GM12878 (cell line): ENCODE measurements around the gene DVL2. TPM values are rescaled to one million over a fixed set of nuclear protein-coding genes. Genes with fewer than 3 reads are reported as not detected.

Experiments
- ATAC-seq: fragments of 200-7000 bp; cut with Tn5 transposase; 3 replicates; pipeline ENCODE4 v1.9.1; 2020; ENCODE audit warnings: mild to moderate bottlenecking, moderate library complexity
- BruUV-seq: library from RNA; stranded (reverse); fragments of 400-500 nt; replicated peaks from 2 replicates; lab custom pipeline; 2021; lab: Mats Ljungman, UMichigan
- CTCF ChIA-PET: fragments of 300-600 bp; sonication (Branson Sonifier 250); formaldehyde crosslinking; extraction: SDS; loops from one replicate; lab custom pipeline; 2021; ENCODE audit warnings: inconsistent platforms; lab: Yijun Ruan, JAX
- POLR2A ChIA-PET: fragments of 350-600 bp; formaldehyde crosslinking; extraction: SDS; loops from one replicate; lab custom pipeline; 2021; ENCODE audit warnings: inconsistent platforms; lab: Charles Lee
- RAD21 ChIA-PET: fragments of 300-600 bp; sonication (Branson Sonifier 250); formaldehyde crosslinking; loops from one replicate; lab custom pipeline; 2023; ENCODE audit warnings: antibody characterized with exemption; ENCODE audit not compliant: unreplicated experiment; lab: Charles Lee
- SMC1A ChIA-PET: fragments of 300-600 bp; sonication (Branson Sonifier 250); formaldehyde crosslinking; loops from one replicate; lab custom pipeline; 2023; ENCODE audit not compliant: unreplicated experiment, uncharacterized antibody; lab: Charles Lee
- DNase-seq: peaks from one replicate; pipeline ENCODE4 v3.0.0-alpha.2; 2011; ENCODE audit warnings: low read depth, low spot score
- FAIRE-seq: peaks from 3 replicates; lab custom pipeline; 2011; peaks lifted over from hg19 to GRCh38; lab: Jason Lieb, UNC
- H2AFZ ChIP-seq: 2 replicates; pipeline ENCODE4 v1.6.0; 2011; ENCODE audit warnings: low read depth, low read length, control low read depth; ENCODE audit not compliant: control insufficient read depth
- H3K27ac ChIP-seq: 2 replicates; pipeline ENCODE4 v1.5.1; 2011; ENCODE audit warnings: control low read depth; ENCODE audit not compliant: control insufficient read depth, insufficient read depth
- H3K27me3 ChIP-seq, 2 experiments: replicated peaks in 1 of 2; 2 replicates each; pipeline versions ENCODE4 v1.6.0 to v1.6.1; 2011; ENCODE audit warnings: low read length in 1 of 2; ENCODE audit not compliant: control insufficient read depth in 2 of 2, insufficient read depth in 2 of 2
- H3K36me3 ChIP-seq, 2 experiments: 2 replicates each; pipeline ENCODE4 v1.5.1; 2011; ENCODE audit warnings: low read length in 1 of 2; ENCODE audit not compliant: control insufficient read depth in 2 of 2, insufficient read depth in 2 of 2
- H3K4me1 ChIP-seq: 2 replicates; pipeline ENCODE4 v1.6.1; 2011; ENCODE audit warnings: mild to moderate bottlenecking, low read length, moderate library complexity, mixed read lengths; ENCODE audit not compliant: control insufficient read depth, insufficient read depth
- H3K4me2 ChIP-seq: 2 replicates; pipeline ENCODE4 v1.6.0; 2011; ENCODE audit warnings: control low read depth; ENCODE audit not compliant: control insufficient read depth, insufficient read depth
- H3K4me3 ChIP-seq: fragments of 200-600 bp; sonication (generic); 2 replicates; pipeline ENCODE4 v1.5.1; 2016
- H3K79me2 ChIP-seq: 2 replicates; pipeline ENCODE4 v1.6.0; 2011; ENCODE audit warnings: low read length; ENCODE audit not compliant: control insufficient read depth, insufficient read depth
- H3K9ac ChIP-seq: 2 replicates; pipeline ENCODE4 v1.8.0; 2011; ENCODE audit warnings: low read length, control low read depth, mixed read lengths; ENCODE audit not compliant: control insufficient read depth, insufficient read depth
- H3K9me3 ChIP-seq: replicated peaks from 3 replicates; pipeline ENCODE4 v1.5.1; 2011; ENCODE audit warnings: mild to moderate bottlenecking, low read length; ENCODE audit not compliant: control insufficient read depth, insufficient read depth
- H4K20me1 ChIP-seq: 2 replicates; pipeline ENCODE4 v1.6.0; 2011; ENCODE audit not compliant: control insufficient read depth, insufficient read depth
- IKZF2 ChIP-seq, 2 experiments: fragments of 450-650 bp; IDR thresholded peaks; 2 replicates each; pipeline ENCODE4 v1.6.1; 2017; ENCODE audit warnings: mild to moderate bottlenecking in 2 of 2, moderate library complexity in 2 of 2
- LARP7 ChIP-seq: fragments of 450-650 bp; IDR thresholded peaks from 2 replicates; pipeline ENCODE4 v1.6.1; 2017; ENCODE audit warnings: mild to moderate bottlenecking
- WRNIP1 ChIP-seq: IDR thresholded peaks from 2 replicates; pipeline ENCODE4 v1.6.1; 2011; ENCODE audit warnings: low read depth, low read length, improper control_type of control experiment, borderline replicate concordance
- WGBS: methylation state at CpG from one replicate; pipeline ENCODE4 v1.1.6; 2016; ENCODE audit warnings: low lambda C conversion rate; ENCODE audit not compliant: insufficient replicate concordance, insufficient coverage; ENCODE audit errors: missing lambda C conversion rate; 5-methylcytosine and 5-hydroxymethylcytosine counted together
- in situ Hi-C: fragments of 300-500 bp; cut with MboI; formaldehyde crosslinking; loops from 9 replicates; pipeline ENCODE4 v1.14.3; 2018; ENCODE audit warnings: mixed read lengths
- intact Hi-C: fragments of 100-400 bp; cut with micrococcal nuclease; formaldehyde crosslinking; loops from one replicate; pipeline ENCODE4 v1.14.2; 2022; ENCODE audit not compliant: unreplicated experiment
- polyA plus RNA-seq, 11 experiments: library from polyadenylated mRNA; depleted of rRNA in 4 of 11; unstranded in 6 of 11; stranded (reverse) in 5 of 11; fragments of >200 nt; fragmentation: Nextera tagmentation in 4 of 11; fragmentation: Illumina TruSeq in 1 of 11; extraction: Ambion mirVana in 4 of 11; extraction: Trizol in 1 of 11; gene quantifications; 1 replicate in 1 of 11; 2 replicates in 10 of 11; pipeline versions ENCODE4 v1.2.1 to v1.2.3, GENCODE V29; 2011 to 2016; ENCODE audit warnings: inconsistent platforms in 2 of 11, missing spikeins in 2 of 11, low read depth in 1 of 11
- total RNA-seq, 4 experiments: library from RNA; depleted of rRNA in 3 of 4; stranded (reverse); fragments of >200 nt in 3 of 4; fragmentation: Illumina TruSeq in 1 of 4; extraction: Trizol in 1 of 4; gene quantifications; 2 replicates each; pipeline versions ENCODE4 v1.2.1 to v1.2.3, GENCODE V29; 2013 to 2021

Gene DVL2
- total and polyA plus RNA-seq, 10 of the 15 experiments (the other 5 are each of a cell fraction or from before 2014, with no cell fraction given) = 0.97 to 44.8 (median 23.2) TPM

DNA sequence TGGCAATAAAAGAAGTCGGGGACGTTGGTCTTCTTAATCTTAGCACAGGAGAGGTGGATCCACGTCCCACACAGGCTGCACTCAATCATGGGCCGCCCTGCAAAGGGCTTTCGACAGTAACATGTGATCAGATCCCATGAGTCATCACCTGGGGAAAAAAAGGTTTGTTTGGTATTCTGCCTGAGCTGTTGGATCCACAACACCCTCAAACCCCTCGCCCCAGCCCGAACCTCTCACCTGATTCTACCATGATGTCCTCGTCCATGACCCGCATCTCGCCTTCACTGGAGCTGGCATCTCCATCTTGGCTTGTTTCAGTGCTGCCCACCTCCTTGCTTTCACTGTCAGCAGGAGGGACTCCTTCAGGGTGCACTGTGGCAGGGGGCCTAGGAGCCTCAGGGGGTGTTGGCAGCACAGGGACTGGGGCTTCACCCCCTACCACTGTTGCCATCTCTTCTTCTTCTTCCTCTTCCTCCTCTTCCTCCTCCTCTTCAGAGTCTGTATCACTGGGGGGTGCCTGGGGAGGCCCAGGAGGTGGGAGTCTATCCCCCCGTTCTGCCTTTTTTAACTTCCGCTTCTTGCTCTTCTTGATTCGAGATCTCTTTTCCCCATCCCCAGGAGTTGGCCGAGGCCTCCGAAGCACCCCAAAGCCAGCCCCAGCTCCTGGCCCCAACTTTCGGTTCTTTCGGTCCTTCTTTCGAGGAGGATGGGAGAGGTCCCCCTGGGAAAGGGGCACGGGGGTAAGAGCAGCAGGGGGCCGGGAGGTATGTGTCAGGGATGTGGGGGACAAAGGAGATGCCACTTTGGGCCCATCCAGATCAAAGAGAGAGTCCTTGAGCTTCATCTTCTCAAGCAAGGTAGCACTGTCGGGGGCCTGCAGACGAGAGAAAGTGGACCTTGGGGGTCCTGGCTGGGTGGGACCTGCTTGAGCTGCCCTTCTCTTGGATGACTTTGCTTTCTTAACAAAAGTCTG is 1.7 kb upstream of the DVL2 start:
- ChIA-PET POLR2A (interaction anchor here (1.1 to 7.3 kb wide), 4 partner anchors 14 to 94 kb away, joined by 3 to 99 read pairs (median 41); partner anchors contain the start of genes ACADVL, CTDNEP1, DLG4 and ELP5), CTCF (interaction anchor here (1.5 to 6.6 kb wide), 2 partner anchors 15 kb away, joined by 9 to 50 read pairs; partner anchors contain the start of genes ACADVL and DLG4), SMC1A (no interaction called here)
- Histone ChIP-seq H3K9me3 (no peaks in the 10 kb centered on the region), H3K9ac (no peak overlapping the region; the same call in 1 of the 2 replicates), H4K20me1 (no peaks in the 10 kb centered on the region), H3K36me3 (peaks cover 6 to 14% of the 10 kb centered on the region in 2 experiments), H3K4me1 (peaks cover 29% of the 10 kb centered on the region)
- intact Hi-C loops = no loop called here
- in situ Hi-C loops = no loop called here
- TF ChIP-seq LARP7 = no peak
- TF ChIP-seq, all 136 proteins: peak for 0
- Histone ChIP-seq H3K4me2 (peak overlapping the region; percentile 91), H2AFZ (no peak overlapping the region), H3K79me2 (peaks cover 61% of the 10 kb centered on the region), H3K27ac (0 out of 2 replicates have a peak overlapping the region, but pooled peaks have one; percentile 15), H3K27me3 (no peaks in the 10 kb centered on the region), H3K4me3 (peak overlapping the region; percentile 84; the same call in 1 of the 2 replicates)
- ATAC-seq = no peak
- WGBS = 76% methylated on average over 21 of the region's 22 CpGs
- no peak for FAIRE-seq
- no peak for DNase-seq
- BruUV-seq = TSS peak; percentile 19
- RAD21 ChIA-PET = interaction anchor here (1.2 to 1.4 kb wide), 3 partner anchors 14 to 190 kb away, joined by 3 to 4 read pairs (median 3); partner anchors contain the start of genes ACADVL and DLG4

DNA sequence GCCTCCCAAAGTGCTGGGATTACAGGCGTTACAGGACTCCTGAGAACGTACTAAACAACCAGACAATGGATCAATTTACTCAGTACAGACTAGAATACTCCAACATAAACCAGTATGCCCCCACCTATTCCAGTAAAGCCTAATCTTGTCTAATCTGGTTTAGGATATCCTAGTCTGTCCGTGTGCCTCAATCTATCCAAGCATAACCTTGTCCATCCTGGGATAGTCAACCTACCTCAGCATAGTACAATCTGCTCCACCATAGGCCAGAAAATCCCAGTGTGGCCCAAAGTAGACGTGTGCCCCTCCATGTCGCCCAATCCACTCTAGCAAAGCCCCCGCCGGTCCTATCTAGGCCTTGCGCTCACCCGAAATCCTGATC is 625 bp downstream of the DVL2 start:
- H3K79me2 ChIP-seq = peaks cover 52% of the 10 kb centered on the region
- in situ Hi-C loops = no loop called here
- no peak for TF ChIP-seq WRNIP1
- TF ChIP-seq IKZF2 (IDR thresholded peaks at IDR 0.05) = 0 out of 4 replicates have a peak, but pooled peaks of 1 of the 2 experiments have one; percentile 21
- TF ChIP-seq, all 136 proteins: peak for 1
- no peaks in the 10 kb centered on the region for H3K27me3 ChIP-seq
- no TSS peak for BruUV-seq
- DNase-seq (no peak), ATAC-seq (peak; percentile 22; the same call in 2 of the 3 replicates), FAIRE-seq (no peak)
- H2AFZ ChIP-seq = peak overlapping the region; percentile 74
- H3K4me2 ChIP-seq = peak overlapping the region; percentile 91
- ChIA-PET CTCF (interaction anchor here (1.5 to 6.6 kb wide), 3 partner anchors 9 to 62 kb away, joined by 3 to 50 read pairs (median 4); partner anchors contain the start of genes ACADVL, DLG4 and GABARAP), SMC1A (interaction anchor here (1.0 to 2.1 kb wide), 3 partner anchors 9 to 16 kb away, joined by 3 to 13 read pairs (median 4); partner anchors contain the start of genes ACADVL, DLG4 and GABARAP), POLR2A (interaction anchor here (1.0 to 5.1 kb wide), 6 partner anchors 8 to 18 kb away, joined by 3 to 60 read pairs (median 7); partner anchors contain the start of genes ACADVL, DLG4 and GABARAP), RAD21 (interaction anchor here (2.3 kb wide), 1 partner anchor 13 kb away, joined by 10 read pairs; no protein-coding TSS in a partner anchor)
- peak overlapping the region; percentile 95 for H3K9ac ChIP-seq
- WGBS = under 1% methylated on average over 9 of the region's 9 CpGs
- no peaks in the 10 kb centered on the region for H3K9me3 ChIP-seq
- intact Hi-C loops = no loop called here
- H3K4me1 ChIP-seq = peaks cover 20% of the 10 kb centered on the region
- no peaks in the 10 kb centered on the region for H4K20me1 ChIP-seq
- H3K36me3 ChIP-seq = peaks cover 12 to 21% of the 10 kb centered on the region in 2 experiments
- H3K4me3 ChIP-seq = peak overlapping the region; percentile 84
- H3K27ac ChIP-seq = peak overlapping the region; percentile 86
